GM12875 (cell line): ENCODE data around the gene MME.
"Not testable (repeated sequence)": the region's sequence is repeated elsewhere in the genome, so short reads cannot be mapped to it uniquely, and the experiment has no call there.

Experiments used
- H3K4me3 ChIP-seq: one replicate; pipeline ENCODE4 v1.5.1; 2011; ENCODE audit warnings: low read depth, low read length, control low read depth
- CTCF ChIP-seq: IDR thresholded peaks from 2 replicates; pipeline ENCODE4 v1.5.1; 2011; ENCODE audit warnings: low read depth, mild to moderate bottlenecking, control low read depth, inconsistent platforms, low read length, moderate library complexity, borderline replicate concordance; ENCODE audit not compliant: insufficient read depth

Gene MME

DNA sequence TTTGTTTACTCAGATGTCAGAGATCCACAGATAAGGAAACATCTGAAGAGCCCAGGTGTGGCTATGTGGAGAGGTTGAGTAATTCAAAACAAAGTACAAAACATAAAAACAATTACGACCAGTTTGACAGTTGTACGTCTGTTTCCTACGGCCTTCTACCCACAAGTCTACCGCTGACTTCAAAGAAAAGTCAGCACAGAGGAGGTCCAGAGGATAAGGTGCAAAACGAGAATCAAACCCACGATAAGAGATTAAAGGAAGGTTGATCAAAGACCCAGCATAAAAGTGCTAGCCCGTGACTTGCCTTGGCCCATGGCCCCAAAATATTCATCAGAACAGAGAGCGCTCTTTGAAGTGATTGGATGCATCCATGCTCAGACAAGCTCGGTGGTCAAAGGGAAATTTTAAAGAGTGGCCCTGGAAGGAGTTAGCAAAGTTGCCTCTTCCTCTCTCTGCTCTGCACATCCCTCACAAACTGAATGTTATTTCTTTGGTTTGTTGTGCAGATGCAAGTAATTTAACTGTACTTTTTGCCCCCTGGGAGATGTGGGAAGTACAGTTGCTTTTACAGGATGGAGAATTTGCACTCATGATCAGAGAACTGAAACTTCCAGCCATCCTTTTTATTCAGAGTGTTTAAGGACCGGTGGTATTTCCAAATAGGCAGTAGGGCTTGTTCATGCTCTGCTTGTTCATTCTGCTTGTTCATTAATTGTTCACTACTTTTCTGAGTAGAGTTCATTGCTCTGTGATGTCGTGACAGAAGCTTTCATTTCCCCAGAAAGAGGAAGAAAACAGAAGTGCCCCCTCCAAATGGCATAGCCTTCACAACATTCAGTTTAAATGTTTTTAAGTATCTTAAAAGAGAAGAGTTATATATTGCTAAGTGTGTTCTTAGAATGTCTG lies 31.1 kb downstream of the MME start:
- H3K4me3 ChIP-seq: no peak overlapping the region
- TF ChIP-seq CTCF: no peak

- no peak overlapping the region for H3K4me3 ChIP-seq
- no peak for TF ChIP-seq CTCF
These were observed 31.9 kb downstream of the MME start for GRCh38 chr3:155111971-155112370.

GRCh38 chr3:155112661-155113389 lies 32.7 kb downstream of the MME start:
- no peak for TF ChIP-seq CTCF
- no peak overlapping the region for H3K4me3 ChIP-seq

DNA sequence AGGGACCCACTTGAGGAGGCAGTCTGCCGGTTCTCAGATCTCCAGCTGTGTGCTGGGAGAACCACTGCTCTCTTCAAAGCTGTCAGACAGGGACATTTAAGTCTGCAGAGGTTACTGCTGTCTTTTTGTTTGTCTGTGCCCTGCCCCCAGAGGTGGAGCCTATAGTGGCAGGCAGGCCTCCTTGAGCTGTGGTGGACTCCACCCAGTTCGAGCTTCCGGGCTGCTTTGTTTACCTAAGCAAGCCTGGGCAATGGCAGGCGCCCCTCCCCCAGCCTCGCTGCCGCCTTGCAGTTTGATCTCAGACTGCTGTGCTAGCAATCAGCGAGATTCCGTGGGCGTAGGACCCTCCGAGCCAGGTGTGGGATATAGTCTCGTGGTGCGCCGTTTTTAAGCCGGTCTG lies 44.6 kb downstream of the MME start:
- not testable (repeated sequence) for H3K4me3 ChIP-seq

- no peak for TF ChIP-seq CTCF
- H3K4me3 ChIP-seq: no peak overlapping the region
These were observed 49.3 kb downstream of the MME start for GRCh38 chr3:155129396-155129795.

DNA sequence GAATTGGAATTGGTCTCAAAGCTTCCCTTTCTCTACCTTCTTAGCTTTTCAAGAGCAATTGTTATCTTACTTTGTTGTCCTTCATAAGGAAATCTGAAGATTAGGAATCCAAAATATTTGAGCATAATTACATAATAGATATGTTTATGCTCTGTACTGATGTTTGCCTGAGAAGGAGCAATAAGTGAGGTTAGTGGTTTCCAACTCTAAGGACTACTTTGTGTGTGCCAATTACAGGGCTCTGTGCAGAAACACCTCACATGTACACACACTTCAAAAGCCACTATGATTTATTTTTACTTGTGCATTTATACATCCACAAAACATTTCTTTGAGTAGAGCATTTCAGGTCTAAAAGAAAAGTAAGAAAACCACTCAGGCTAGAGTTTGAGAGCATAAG lies 49.9 kb downstream of the MME start:
- H3K4me3 ChIP-seq: no peak overlapping the region
- TF ChIP-seq CTCF: no peak

- no peak overlapping the region for H3K4me3 ChIP-seq
- TF ChIP-seq CTCF: no peak
These were observed 51.0 kb downstream of the MME start for GRCh38 chr3:155131104-155131503.

DNA sequence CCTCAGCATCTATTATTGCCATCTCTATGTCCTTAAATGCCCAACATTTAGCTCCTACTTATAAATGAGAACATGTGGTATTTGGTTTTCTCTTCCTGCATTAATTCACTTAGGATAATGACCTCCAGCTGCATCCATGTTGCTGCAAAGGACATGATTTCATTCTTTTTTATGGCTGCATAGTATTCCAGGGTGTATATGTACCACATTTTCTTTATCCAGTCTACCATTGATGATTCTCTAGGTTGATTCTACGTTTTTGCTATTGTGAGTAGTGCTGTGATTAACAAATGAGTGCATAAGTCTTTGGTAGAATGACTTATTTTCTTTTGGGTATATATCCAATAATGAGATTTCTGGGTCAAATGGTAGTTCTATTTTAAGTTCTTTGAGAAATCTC lies 54.2 kb downstream of the MME start:
- not testable (repeated sequence) for H3K4me3 ChIP-seq
